ENCODE results near the gene UCHL5. TPM values are rescaled to one million over a fixed set of nuclear protein-coding genes. Genes with fewer than 3 reads are reported as not detected.
A peak's percentile ranks its signal among the peaks of the same experiment; 100 is the strongest.

Gene UCHL5
- total RNA-seq, 1 donor from 2014 or later, result 24.9 TPM

DNA sequence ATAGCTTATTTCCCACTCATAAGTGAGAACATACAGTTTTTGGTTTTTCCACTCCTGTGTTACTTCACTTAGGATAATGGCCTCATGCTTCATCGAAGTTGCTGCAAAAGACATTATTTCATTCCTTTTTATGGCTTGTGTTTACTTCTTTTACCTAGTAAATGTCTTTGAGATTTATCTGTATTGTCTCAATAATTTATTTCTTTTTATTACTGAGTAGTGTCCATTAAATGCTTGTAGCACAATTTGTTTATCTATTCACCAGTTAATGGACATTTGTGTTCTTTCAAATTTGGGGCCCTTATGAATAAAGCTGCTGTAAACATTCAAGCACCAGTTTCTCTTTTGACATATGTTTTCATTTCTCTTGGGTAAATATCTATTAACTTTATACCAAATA, 86.0 kb downstream of the UCHL5 start:
- peaks cover 11% of the 10 kb centered on the region for H3K4me1 Mint-ChIP-seq (ENCODE audit: unreplicated experiment)
- H3K36me3 Mint-ChIP-seq (ENCODE audit: low read depth, unreplicated experiment), result no peaks in the 10 kb centered on the region
- H3K27ac Mint-ChIP-seq (ENCODE audit: unreplicated experiment), result no peak overlapping the region
- H3K4me3 Mint-ChIP-seq (ENCODE audit: unreplicated experiment), result no peak overlapping the region
- no peak for DNase-seq (ENCODE audit: low spot score)
- TF ChIP-seq, protein P1, sequence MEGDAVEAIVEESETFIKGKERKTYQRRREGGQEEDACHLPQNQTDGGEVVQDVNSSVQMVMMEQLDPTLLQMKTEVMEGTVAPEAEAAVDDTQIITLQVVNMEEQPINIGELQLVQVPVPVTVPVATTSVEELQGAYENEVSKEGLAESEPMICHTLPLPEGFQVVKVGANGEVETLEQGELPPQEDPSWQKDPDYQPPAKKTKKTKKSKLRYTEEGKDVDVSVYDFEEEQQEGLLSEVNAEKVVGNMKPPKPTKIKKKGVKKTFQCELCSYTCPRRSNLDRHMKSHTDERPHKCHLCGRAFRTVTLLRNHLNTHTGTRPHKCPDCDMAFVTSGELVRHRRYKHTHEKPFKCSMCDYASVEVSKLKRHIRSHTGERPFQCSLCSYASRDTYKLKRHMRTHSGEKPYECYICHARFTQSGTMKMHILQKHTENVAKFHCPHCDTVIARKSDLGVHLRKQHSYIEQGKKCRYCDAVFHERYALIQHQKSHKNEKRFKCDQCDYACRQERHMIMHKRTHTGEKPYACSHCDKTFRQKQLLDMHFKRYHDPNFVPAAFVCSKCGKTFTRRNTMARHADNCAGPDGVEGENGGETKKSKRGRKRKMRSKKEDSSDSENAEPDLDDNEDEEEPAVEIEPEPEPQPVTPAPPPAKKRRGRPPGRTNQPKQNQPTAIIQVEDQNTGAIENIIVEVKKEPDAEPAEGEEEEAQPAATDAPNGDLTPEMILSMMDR (IDR thresholded peaks at IDR 0.05; ENCODE audit: unreplicated experiment), result no peak
- H3K27me3 Mint-ChIP-seq (ENCODE audit: unreplicated experiment), result no peaks in the 10 kb centered on the region
- H3K9me3 Mint-ChIP-seq (ENCODE audit: unreplicated experiment), result no peaks in the 10 kb centered on the region

DNA sequence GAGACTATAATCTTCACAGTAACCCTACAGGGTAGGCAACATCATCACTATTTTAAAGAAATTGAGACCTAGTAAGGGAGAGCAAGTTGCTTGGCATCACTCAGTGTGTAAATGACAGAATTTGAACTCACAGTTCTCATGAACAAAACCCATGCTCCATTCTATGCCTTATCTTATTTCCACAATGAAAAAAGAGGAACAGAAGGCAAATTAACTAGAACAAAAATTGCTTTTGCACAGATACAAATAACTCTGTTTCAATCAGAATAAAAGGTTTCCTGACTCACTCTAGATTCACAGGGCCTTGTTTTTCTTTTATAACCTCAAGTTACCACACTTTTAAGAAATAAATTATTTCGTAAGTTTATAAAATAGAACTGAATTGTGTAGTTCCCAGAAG, 90.1 kb downstream of the UCHL5 start:
- Mint-ChIP-seq H3K27ac (ENCODE audit: unreplicated experiment) (no peak overlapping the region), H3K4me1 (ENCODE audit: unreplicated experiment) (peaks cover 22% of the 10 kb centered on the region), H3K4me3 (ENCODE audit: unreplicated experiment) (no peak overlapping the region), H3K36me3 (ENCODE audit: low read depth, unreplicated experiment) (no peaks in the 10 kb centered on the region), H3K9me3 (ENCODE audit: unreplicated experiment) (no peaks in the 10 kb centered on the region), H3K27me3 (ENCODE audit: unreplicated experiment) (no peaks in the 10 kb centered on the region)
- TF ChIP-seq, protein P1 (IDR thresholded peaks at IDR 0.05; ENCODE audit: unreplicated experiment), result no peak
- DNase-seq (ENCODE audit: low spot score), result no peak

DNA sequence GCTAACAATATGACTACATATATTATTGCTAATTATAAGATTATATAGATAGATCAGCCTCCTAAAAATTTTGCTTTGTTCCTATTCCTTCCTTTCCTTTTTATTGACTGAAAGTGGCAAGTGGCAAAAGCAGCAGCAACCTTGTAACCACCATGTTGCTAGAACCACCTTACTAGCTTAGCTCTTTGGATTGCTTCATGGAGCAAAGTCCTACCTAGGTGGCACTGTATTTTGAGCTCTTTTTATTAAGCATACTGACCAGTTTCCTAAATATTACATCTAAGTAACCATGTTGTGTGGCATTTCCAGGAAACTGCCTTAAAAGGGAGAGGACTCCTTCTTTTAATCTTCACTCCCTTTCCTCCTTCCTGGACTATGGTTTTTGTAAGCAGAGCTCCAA, 90.8 kb downstream of the UCHL5 start:
- Mint-ChIP-seq H3K9me3 (ENCODE audit: unreplicated experiment) (no peaks in the 10 kb centered on the region), H3K27me3 (ENCODE audit: unreplicated experiment) (no peaks in the 10 kb centered on the region), H3K4me3 (ENCODE audit: unreplicated experiment) (no peak overlapping the region), H3K36me3 (ENCODE audit: low read depth, unreplicated experiment) (no peaks in the 10 kb centered on the region), H3K4me1 (ENCODE audit: unreplicated experiment) (peaks cover 22% of the 10 kb centered on the region), H3K27ac (ENCODE audit: unreplicated experiment) (peak overlapping the region; percentile 95)
- TF ChIP-seq, protein P1 (IDR thresholded peaks at IDR 0.05; ENCODE audit: unreplicated experiment), result no peak
- no peak for DNase-seq (ENCODE audit: low spot score)

DNA sequence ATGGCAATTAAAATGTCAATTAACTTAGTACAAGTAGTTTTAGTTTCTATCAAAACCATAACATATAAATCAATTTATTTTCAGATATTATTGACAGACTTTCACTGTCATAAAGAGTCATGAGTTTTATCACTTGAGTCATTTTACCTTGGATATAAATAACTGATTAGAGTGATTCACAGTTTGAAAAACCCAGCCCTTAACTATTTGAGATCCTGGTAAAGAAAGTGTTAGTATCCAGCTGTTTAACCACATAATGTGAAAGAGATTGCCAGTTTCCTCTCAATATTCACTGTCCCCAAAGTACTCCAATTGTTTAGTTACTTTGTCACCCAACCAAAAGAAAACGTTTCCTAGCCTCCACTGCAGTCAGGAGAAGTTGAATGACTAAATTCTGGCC, 91.3 kb downstream of the UCHL5 start:
- TF ChIP-seq, protein P1 (IDR thresholded peaks at IDR 0.05; ENCODE audit: unreplicated experiment), result no peak
- Mint-ChIP-seq H3K9me3 (ENCODE audit: unreplicated experiment) (no peaks in the 10 kb centered on the region), H3K4me1 (ENCODE audit: unreplicated experiment) (peaks cover 22% of the 10 kb centered on the region), H3K27ac (ENCODE audit: unreplicated experiment) (peak overlapping the region; percentile 95), H3K36me3 (ENCODE audit: low read depth, unreplicated experiment) (no peaks in the 10 kb centered on the region), H3K4me3 (ENCODE audit: unreplicated experiment) (no peak overlapping the region), H3K27me3 (ENCODE audit: unreplicated experiment) (no peaks in the 10 kb centered on the region)
- DNase-seq (ENCODE audit: low spot score), result no peak

DNA sequence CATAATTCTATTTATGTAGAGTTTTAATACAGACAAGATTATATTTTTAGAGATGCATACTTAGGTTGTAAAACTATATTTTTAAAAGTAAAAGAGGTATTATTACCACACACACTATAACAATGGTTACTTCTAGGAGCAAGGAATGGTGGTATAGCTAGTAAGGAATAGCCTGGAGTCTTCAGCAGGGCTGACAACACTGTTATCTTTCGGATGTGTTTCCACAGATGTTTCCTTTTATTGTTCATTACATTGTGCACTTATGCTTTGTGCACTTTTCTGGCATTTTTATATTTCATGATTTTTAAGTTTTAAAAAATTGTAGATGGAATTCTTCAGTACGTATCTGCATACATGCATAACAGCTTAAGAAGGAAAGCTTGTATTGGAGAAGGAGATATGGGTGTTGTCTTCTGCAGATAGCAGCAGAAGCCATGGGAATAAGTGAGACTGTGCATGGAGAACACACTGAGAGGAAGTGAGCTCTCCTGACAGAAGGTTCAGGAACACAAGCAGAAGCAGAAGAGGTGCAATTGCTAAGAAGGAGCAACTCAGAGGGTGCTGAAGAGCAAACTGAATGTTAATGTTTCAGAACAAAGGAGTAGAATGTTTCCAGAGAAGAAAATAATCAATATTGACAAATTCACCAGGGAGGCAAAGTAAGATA, 91.8 kb downstream of the UCHL5 start:
- H3K4me3 Mint-ChIP-seq (ENCODE audit: unreplicated experiment), result no peak overlapping the region
- no peaks in the 10 kb centered on the region for H3K36me3 Mint-ChIP-seq (ENCODE audit: low read depth, unreplicated experiment)
- H3K27me3 Mint-ChIP-seq (ENCODE audit: unreplicated experiment), result no peaks in the 10 kb centered on the region
- H3K9me3 Mint-ChIP-seq (ENCODE audit: unreplicated experiment), result no peaks in the 10 kb centered on the region
- peaks cover 22% of the 10 kb centered on the region for H3K4me1 Mint-ChIP-seq (ENCODE audit: unreplicated experiment)
- DNase-seq (ENCODE audit: low spot score), result no peak
- H3K27ac Mint-ChIP-seq (ENCODE audit: unreplicated experiment), result peak overlapping the region; percentile 95
- TF ChIP-seq, protein P1 (IDR thresholded peaks at IDR 0.05; ENCODE audit: unreplicated experiment), result no peak
